ENCODE results near the gene VCP. TPM values are rescaled to one million over a fixed set of nuclear protein-coding genes. Genes with fewer than 3 reads are reported as not detected.

VCP gene
- total RNA-seq, 3 donors from 2014 or later = 150 to 193 (median 174) TPM

- Histone ChIP-seq H3K4me1 (ENCODE audit: low read depth) (peaks cover 20% of the 10 kb centered on the region), H3K9me3 (no peaks in the 10 kb centered on the region), H3K36me3 (ENCODE audit: low read depth) (no peaks in the 10 kb centered on the region), H3K4me3 (peak overlapping the region; percentile 100)
- no peak for ATAC-seq
- TF ChIP-seq CTCF (IDR thresholded peaks at IDR 0.05) = no peak
- intact Hi-C loops (cut with DNase I, micrococcal nuclease) = no loop called here
- no peak for DNase-seq
Observed at GRCh38 chr9:35070823-35071813, 1.3 kb downstream of the VCP start.

GRCh38 chr9:35069020-35069419 lies 3.4 kb downstream of the VCP start:
- ATAC-seq = no peak
- no peaks in the 10 kb centered on the region for H3K9me3 ChIP-seq
- H3K4me3 ChIP-seq = no peak overlapping the region
- intact Hi-C loops (cut with DNase I, micrococcal nuclease) = no loop called here
- H3K4me1 ChIP-seq (ENCODE audit: low read depth) = peaks cover 20% of the 10 kb centered on the region
- H3K36me3 ChIP-seq (ENCODE audit: low read depth) = peaks cover 8% of the 10 kb centered on the region
- DNase-seq = no peak
- TF ChIP-seq CTCF (IDR thresholded peaks at IDR 0.05) = no peak

GRCh38 chr9:35067056-35067455 lies 5.4 kb downstream of the VCP start:
- DNase-seq = no peak
- Histone ChIP-seq H3K9me3 (no peaks in the 10 kb centered on the region), H3K36me3 (ENCODE audit: low read depth) (peaks cover 27% of the 10 kb centered on the region), H3K4me1 (ENCODE audit: low read depth) (peaks cover 20% of the 10 kb centered on the region), H3K4me3 (no peak overlapping the region)
- no peak for ATAC-seq
- intact Hi-C loops (cut with DNase I, micrococcal nuclease) = no loop called here
- no peak for TF ChIP-seq CTCF (IDR thresholded peaks at IDR 0.05)

DNA sequence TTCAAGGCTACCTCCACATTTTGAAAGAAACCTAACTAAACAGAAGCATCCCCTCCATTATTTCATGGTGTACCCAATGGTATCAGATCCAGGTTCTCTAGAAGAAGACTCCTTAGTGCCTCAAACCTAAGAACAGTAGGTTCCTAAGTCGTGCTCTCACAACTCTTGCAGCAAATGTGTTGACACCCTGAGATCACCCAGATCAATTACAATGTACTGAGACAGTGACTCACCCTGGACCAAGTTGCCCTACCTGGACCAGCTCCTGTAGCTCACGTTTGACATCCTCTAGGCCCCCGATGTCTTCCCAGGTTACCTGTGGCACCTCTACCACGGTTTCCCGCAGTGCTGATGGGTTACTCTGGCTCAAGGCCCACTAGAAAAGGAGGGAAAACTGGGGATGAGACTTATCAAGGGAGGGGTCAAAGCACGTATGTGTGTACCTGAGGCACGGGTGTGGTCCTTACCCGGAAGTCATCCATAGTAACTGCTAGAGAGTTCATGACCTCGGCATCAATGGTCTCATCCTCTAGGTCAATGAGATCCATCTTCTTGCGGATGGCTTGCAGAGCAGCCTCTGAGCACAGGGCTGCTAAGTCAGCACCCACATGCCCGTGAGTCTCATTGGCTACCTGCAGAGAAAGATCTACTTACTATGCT lies 11.7 kb downstream of the VCP start:
- Histone ChIP-seq H3K9me3 (no peaks in the 10 kb centered on the region), H3K4me3 (no peak overlapping the region), H3K36me3 (ENCODE audit: low read depth) (peaks cover 73% of the 10 kb centered on the region), H3K4me1 (ENCODE audit: low read depth) (no peaks in the 10 kb centered on the region)
- DNase-seq (no peak), ATAC-seq (peak; percentile 41)
- intact Hi-C loops (cut with DNase I, micrococcal nuclease) = no loop called here
- no peak for TF ChIP-seq CTCF (IDR thresholded peaks at IDR 0.05)

DNA sequence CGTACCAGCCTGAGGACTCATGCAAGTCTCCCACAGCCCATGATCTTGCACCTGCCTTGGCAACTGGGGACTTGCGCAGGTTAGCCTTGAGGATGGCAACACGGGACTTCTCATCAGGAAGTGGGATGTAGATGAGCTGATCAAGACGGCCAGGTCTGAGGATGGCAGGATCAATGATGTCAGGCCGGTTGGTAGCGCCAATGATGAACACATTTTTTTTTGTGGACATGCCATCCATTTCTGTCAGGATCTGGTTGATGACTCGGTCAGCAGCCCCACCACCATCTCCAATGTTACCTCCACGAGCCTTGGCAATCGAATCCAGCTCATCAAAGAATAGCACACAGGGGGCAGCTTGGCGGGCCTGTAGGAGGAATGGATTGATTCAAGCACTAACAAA lies 13.0 kb downstream of the VCP start:
- intact Hi-C loops (cut with DNase I, micrococcal nuclease) = no loop called here
- Histone ChIP-seq H3K36me3 (ENCODE audit: low read depth) (peaks cover 71% of the 10 kb centered on the region), H3K9me3 (no peaks in the 10 kb centered on the region), H3K4me1 (ENCODE audit: low read depth) (no peaks in the 10 kb centered on the region), H3K4me3 (no peak overlapping the region)
- TF ChIP-seq CTCF (IDR thresholded peaks at IDR 0.05) = no peak
- no peak for DNase-seq
- no peak for ATAC-seq
